ENCODE data around the gene PHC3.

DNA sequence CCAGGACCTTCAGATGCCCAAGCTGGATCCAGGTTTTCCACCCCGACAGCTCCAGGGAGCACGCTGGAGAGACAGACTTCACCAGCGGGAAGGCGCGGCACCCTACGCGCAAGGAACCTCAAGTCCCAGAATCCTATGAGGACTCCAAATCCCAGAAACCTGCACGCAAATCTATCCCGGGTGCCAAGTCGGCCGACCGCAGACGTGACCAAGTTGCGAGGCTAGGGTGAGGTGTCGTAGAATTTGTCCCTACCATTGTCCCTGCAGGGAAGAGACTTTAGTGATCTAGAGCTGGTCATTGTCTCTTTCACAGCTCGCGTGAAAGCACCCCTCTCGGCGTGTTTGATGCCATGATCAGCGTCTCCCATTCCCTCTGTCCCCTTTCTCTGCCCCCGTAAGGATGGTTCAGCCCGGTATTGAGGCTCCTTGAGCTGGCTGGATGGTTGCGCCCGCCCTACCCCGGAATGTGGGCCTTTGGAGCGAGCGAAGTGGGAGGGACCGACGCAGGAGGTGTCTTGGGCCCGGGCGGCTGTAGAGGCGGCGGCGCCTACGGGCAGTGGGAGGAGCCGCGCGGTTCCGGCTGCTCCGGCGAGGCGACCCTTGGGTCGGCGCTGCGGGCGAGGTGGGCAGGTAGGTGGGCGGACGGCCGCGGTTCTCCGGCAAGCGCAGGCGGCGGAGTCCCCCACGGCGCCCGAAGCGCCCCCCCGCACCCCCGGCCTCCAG, 40.6 kb upstream of the PHC3 start, which contains the start of gene PRKCI:
- TF ChIP-seq CTCF (optimal IDR thresholded peaks at IDR 0.05 in 1 of 3, IDR thresholded peaks at IDR 0.05 in 1 of 3, conservative IDR thresholded peaks at IDR 0.05 in 1 of 3; ENCODE audit: extremely low read depth in 1 of 3, insufficient read depth in 2 of 3, low read length in 3 of 3) (no peak), EZH2 (IDR thresholded peaks at IDR 0.05; ENCODE audit: low read length) (no peak)

Measured in keratinocyte (primary cell).